ENCODE measurements around the gene BLOC1S4.

The BLOC1S4 gene

DNA sequence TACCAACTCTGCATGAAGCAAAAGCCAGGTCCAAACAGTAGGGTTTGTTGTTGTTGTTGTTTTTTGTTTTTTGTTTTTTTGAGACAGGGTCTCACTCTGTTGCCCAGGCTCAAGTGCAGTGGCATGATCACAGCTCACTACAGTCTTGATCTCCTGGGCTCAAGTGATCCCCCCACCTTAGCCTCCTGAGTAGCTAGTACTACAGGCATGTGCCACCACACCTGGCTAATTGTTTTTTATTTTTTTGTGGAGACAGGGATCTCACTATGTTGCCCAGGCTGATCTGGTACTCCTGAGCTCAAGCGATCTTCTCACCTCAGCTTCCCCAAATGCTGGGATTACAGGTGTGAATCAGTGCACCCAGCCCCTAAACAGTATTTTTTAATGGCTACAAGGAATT, 16.1 kb upstream of the BLOC1S4 start:
- TF ChIP-seq CTCF (IDR thresholded peaks at IDR 0.05; ENCODE audit: low read depth, low read length), result no peak
- H3K4me3 ChIP-seq (replicated peaks in 1 of 2; ENCODE audit: low read depth in 2 of 2, low read length in 2 of 2), result no peak overlapping the region

DNA sequence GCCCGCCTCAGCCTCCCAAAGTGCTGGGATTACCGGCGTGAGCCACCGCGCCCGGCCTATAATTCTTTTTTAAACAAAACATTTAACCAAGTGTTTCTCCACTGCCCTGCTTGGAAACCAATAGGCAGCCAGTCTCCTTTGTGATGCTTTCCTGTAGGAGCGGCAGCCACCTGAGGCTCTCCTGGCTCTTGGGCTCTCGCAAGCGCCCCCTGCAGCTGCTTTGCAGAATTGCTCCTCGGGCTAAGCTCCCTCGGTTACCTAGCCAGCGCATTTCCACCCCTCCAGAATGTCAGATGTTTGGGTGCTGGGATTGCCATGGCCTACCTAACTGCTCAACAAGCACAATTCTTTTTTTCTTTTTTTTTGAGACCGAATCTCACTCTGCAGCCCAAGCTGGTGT, 14.6 kb upstream of the BLOC1S4 start:
- peak; percentile 32 for TF ChIP-seq CTCF (IDR thresholded peaks at IDR 0.05; ENCODE audit: low read depth, low read length)
- no peak for DNase-seq (ENCODE audit: low read depth in 2 of 2)
- H3K4me3 ChIP-seq (replicated peaks in 1 of 2; ENCODE audit: low read depth in 2 of 2, low read length in 2 of 2), result no peak overlapping the region

More for the DNA sequence above, 16.1 kb upstream of the BLOC1S4 start:
- DNase-seq (ENCODE audit: low read depth in 2 of 2), result no peak

GRCh38 chr4:6702761-6703160, 13.2 kb upstream of the BLOC1S4 start:
- no peak for TF ChIP-seq CTCF (IDR thresholded peaks at IDR 0.05; ENCODE audit: low read depth, low read length)
- H3K4me3 ChIP-seq (replicated peaks in 1 of 2; ENCODE audit: low read depth in 2 of 2, low read length in 2 of 2), result no peak overlapping the region
- DNase-seq (ENCODE audit: low read depth in 2 of 2), result no peak

GRCh38 chr4:6703786-6704185, 12.2 kb upstream of the BLOC1S4 start:
- DNase-seq (ENCODE audit: low read depth in 2 of 2), result peak in 1 of 2 donors; percentile 38
- no peak for TF ChIP-seq CTCF (IDR thresholded peaks at IDR 0.05; ENCODE audit: low read depth, low read length)
- no peak overlapping the region for H3K4me3 ChIP-seq (replicated peaks in 1 of 2; ENCODE audit: low read depth in 2 of 2, low read length in 2 of 2)

DNA sequence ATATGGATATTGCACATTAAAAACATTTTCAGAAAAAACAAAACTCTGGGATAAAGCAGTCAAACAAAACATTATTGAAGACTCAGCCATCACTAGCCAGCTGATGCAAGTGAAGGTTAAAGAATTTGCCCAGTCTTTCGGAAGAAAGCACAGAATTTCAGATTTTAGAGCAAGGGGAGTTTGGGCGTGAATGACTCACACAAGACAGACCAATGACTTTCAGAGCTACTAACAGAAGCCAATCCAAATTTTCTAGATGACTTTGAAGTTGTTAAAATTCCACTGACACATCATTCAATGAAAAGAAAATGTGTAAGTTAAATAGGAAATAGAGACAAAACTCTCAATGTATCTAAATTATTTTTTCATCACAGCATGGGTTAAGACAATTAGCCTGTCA, 10.3 kb upstream of the BLOC1S4 start:
- H3K4me3 ChIP-seq (replicated peaks in 1 of 2; ENCODE audit: low read depth in 2 of 2, low read length in 2 of 2), result no peak overlapping the region
- TF ChIP-seq CTCF (IDR thresholded peaks at IDR 0.05; ENCODE audit: low read depth, low read length), result no peak
- DNase-seq (ENCODE audit: low read depth in 2 of 2), result no peak

DNA sequence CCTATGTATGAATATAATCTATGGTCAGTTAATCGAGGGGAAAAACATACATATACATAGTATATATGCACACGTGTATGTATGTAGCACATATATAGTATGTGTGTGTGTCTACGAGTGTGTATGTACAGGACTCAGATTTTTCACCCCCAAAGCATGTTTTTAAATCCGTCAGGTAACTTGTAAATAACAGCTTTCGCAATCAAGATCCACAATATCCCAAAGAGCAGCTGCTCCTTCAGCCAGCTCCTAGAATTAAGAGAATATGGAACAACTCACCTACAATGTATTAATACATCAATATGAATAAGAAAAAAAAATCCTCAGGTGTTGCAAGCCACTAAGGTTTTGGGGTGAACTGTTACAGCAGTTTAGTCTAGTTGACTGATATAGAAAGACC, 9.8 kb upstream of the BLOC1S4 start:
- no peak overlapping the region for H3K4me3 ChIP-seq (replicated peaks in 1 of 2; ENCODE audit: low read depth in 2 of 2, low read length in 2 of 2)
- no peak for TF ChIP-seq CTCF (IDR thresholded peaks at IDR 0.05; ENCODE audit: low read depth, low read length)
- DNase-seq (ENCODE audit: low read depth in 2 of 2), result no peak

All from cardiac fibroblast (primary cell).